Liver (tissue), 9 donors: ENCODE data around the gene DDX52. TPM values are rescaled to one million over a fixed set of nuclear protein-coding genes. Genes with fewer than 3 reads are reported as not detected.

ENCODE experiments used
- DNase-seq: peaks from one replicate; pipeline ENCODE4 v3.0.0-alpha.2; 2017; ENCODE audit warnings: low spot score
- H3K27ac ChIP-seq, 2 donors: one replicate each; pipeline ENCODE4 v1.7.0; 2013; ENCODE audit warnings: inconsistent platforms in 2 of 2, low read length in 2 of 2, control low read depth in 1 of 2, low read depth in 1 of 2, mild to moderate bottlenecking in 1 of 2
- H3K27me3 ChIP-seq, 4 donors: one replicate each; pipeline versions ENCODE4 v1.6.1 to v1.7.0; 2013; ENCODE audit warnings: low read length in 3 of 4, inconsistent platforms in 1 of 4, mild to moderate bottlenecking in 1 of 4, moderate library complexity in 1 of 4; ENCODE audit not compliant: control insufficient read depth in 4 of 4, insufficient read depth in 4 of 4
- H3K36me3 ChIP-seq, 4 donors: one replicate each; pipeline versions ENCODE4 v1.6.1 to v1.7.0; 2013; ENCODE audit warnings: low read length in 3 of 4, mild to moderate bottlenecking in 3 of 4, low read depth in 1 of 4, moderate library complexity in 1 of 4; ENCODE audit not compliant: control insufficient read depth in 4 of 4, insufficient read depth in 3 of 4
- H3K4me1 ChIP-seq, 4 donors: one replicate each; pipeline versions ENCODE4 v1.6.1 to v1.7.0; 2013; ENCODE audit warnings: low read length in 3 of 4, mild to moderate bottlenecking in 3 of 4, moderate library complexity in 1 of 4; ENCODE audit not compliant: control insufficient read depth in 4 of 4, insufficient read depth in 4 of 4
- H3K4me3 ChIP-seq, 3 donors: one replicate each; pipeline versions ENCODE4 v1.6.1 to v1.7.0; 2013; ENCODE audit warnings: low read length in 3 of 3, control low read depth in 1 of 3, low read depth in 1 of 3, mild to moderate bottlenecking in 1 of 3
- H3K9ac ChIP-seq, 2 donors: one replicate each; pipeline ENCODE4 v1.7.0; 2013; ENCODE audit warnings: low read length in 2 of 2, mild to moderate bottlenecking in 2 of 2, moderate library complexity in 2 of 2, control low read depth in 1 of 2, low read depth in 1 of 2
- H3K9me3 ChIP-seq, 4 donors: one replicate each; pipeline versions ENCODE4 v1.6.1 to v1.7.0; 2013; ENCODE audit warnings: low read length in 3 of 4; ENCODE audit not compliant: control insufficient read depth in 4 of 4
- ATF3 ChIP-seq: IDR thresholded peaks from 2 replicates; pipeline ENCODE4 v1.6.1; 2016; ENCODE audit warnings: antibody characterized with exemption
- CTCF ChIP-seq: fragments of 150-350 bp; IDR thresholded peaks from 2 replicates; pipeline ENCODE4 v1.5.1; 2017; ENCODE audit warnings: improper control_type of control experiment, low read depth, low read length; ENCODE audit not compliant: missing input control
- FOXA1 ChIP-seq: IDR thresholded peaks from 2 replicates; pipeline ENCODE4 v1.6.1; 2016; ENCODE audit warnings: antibody characterized with exemption
- FOXA2 ChIP-seq: IDR thresholded peaks from 2 replicates; pipeline ENCODE4 v1.6.1; 2016; ENCODE audit warnings: antibody characterized with exemption
- GABPA ChIP-seq, 2 donors: IDR thresholded peaks in 1 of 2; conservative IDR thresholded peaks in 1 of 2; 2 replicates each; pipeline ENCODE4 v1.6.1; 2016; ENCODE audit warnings: antibody characterized with exemption in 2 of 2, mild to moderate bottlenecking in 1 of 2, moderate library complexity in 1 of 2
- HNF4G ChIP-seq: IDR thresholded peaks from 2 replicates; pipeline ENCODE4 v1.6.1; 2016; ENCODE audit warnings: antibody characterized with exemption
- JUND ChIP-seq, 2 donors: IDR thresholded peaks; 2 replicates each; pipeline ENCODE4 v1.6.1; 2016; ENCODE audit warnings: antibody characterized with exemption in 2 of 2
- MAX ChIP-seq: IDR thresholded peaks from 2 replicates; pipeline ENCODE4 v1.6.1; 2016; ENCODE audit warnings: antibody characterized with exemption
- NR2F2 ChIP-seq: IDR thresholded peaks from 2 replicates; pipeline ENCODE4 v1.6.1; 2016; ENCODE audit warnings: antibody characterized with exemption
- RAD21 ChIP-seq, 2 donors: IDR thresholded peaks; 2 replicates each; pipeline ENCODE4 v1.6.1; 2016; ENCODE audit warnings: antibody characterized with exemption in 2 of 2, mild to moderate bottlenecking in 2 of 2
- REST ChIP-seq: IDR thresholded peaks from 2 replicates; pipeline ENCODE4 v1.6.1; 2016; ENCODE audit warnings: antibody characterized with exemption, mild to moderate bottlenecking
- RXRA ChIP-seq, 2 donors: IDR thresholded peaks; 2 replicates each; pipeline ENCODE4 v1.6.1; 2017 to 2018; ENCODE audit warnings: antibody characterized with exemption in 2 of 2, mild to moderate bottlenecking in 1 of 2
- TAF1 ChIP-seq: conservative IDR thresholded peaks from 2 replicates; pipeline ENCODE4 v1.6.1; 2016; ENCODE audit warnings: antibody characterized with exemption, mild to moderate bottlenecking
- YY1 ChIP-seq: IDR thresholded peaks from 2 replicates; pipeline ENCODE4 v1.6.1; 2016; ENCODE audit warnings: antibody characterized with exemption, mild to moderate bottlenecking
- ZBTB33 ChIP-seq: IDR thresholded peaks from 2 replicates; pipeline ENCODE4 v1.6.1; 2016; ENCODE audit warnings: antibody characterized with exemption
- WGBS: extraction: QIAGEN DNeasy Blood & Tissue Kit; methylation state at CpG from one replicate; pipeline ENCODE4 v1.1.7; 2013; 5-methylcytosine and 5-hydroxymethylcytosine counted together
- polyA plus RNA-seq, 2 donors: library from polyadenylated mRNA; stranded (reverse) in 1 of 2; unstranded in 1 of 2; fragments of 200-250 nt in 1 of 2; fragments of >200 nt in 1 of 2; fragmentation: Nextera tagmentation in 1 of 2; extraction: Ambion mirVana in 1 of 2; gene quantifications; one replicate each; pipeline versions ENCODE4 v1.2.1 to v1.2.3, GENCODE V29; 2013 to 2015
- total RNA-seq, 2 donors: library from RNA; depleted of rRNA; stranded (reverse); fragments of >200 nt; gene quantifications; one replicate each; pipeline ENCODE4 v1.2.3, GENCODE V29; 2014
- donor health status: healthy.
- donor health status: healthy.
- donor health status: healthy.
- donor health status: healthy.
- donor health status: healthy.

Gene DDX52
- total and polyA plus RNA-seq, 4 donors: 4.6 to 14.1 (median 11.6) TPM

GRCh38 chr17:37678036-37678435 lies 34.8 kb upstream of the DDX52 start:
- Histone ChIP-seq H3K27ac (no peak overlapping the region), H3K9me3 (no peaks in the 10 kb centered on the region), H3K4me3 (no peak overlapping the region), H3K27me3 (no peaks in the 10 kb centered on the region), H3K9ac (no peak overlapping the region), H3K4me1 (peaks cover 0 to 23% (median 11%) of the 10 kb centered on the region in 4 donors), H3K36me3 (no peaks in the 10 kb centered on the region)
- TF ChIP-seq TAF1 (no peak), MAX (no peak), HNF4G (no peak), FOXA1 (no peak), ATF3 (no peak), NR2F2 (no peak), RXRA (IDR thresholded peaks at IDR 0.05) (no peak)
- 84% methylated on average over 1 of the region's 1 CpG for WGBS
- DNase-seq: no peak

GRCh38 chr17:37677021-37677420 lies 33.8 kb upstream of the DDX52 start:
- WGBS: 85% methylated on average over 1 of the region's 1 CpG
- peak overlapping the region; percentile 71 to 96 for H3K27ac ChIP-seq
- no peaks in the 10 kb centered on the region for H3K36me3 ChIP-seq
- TF ChIP-seq FOXA1 (no peak), ZBTB33 (no peak), ATF3 (no peak), CTCF (no peak), FOXA2 (no peak), YY1 (no peak), MAX (no peak), REST (no peak), TAF1 (no peak), GABPA (IDR thresholded peaks at IDR 0.05 in 1 of 2, conservative IDR thresholded peaks at IDR 0.05 in 1 of 2) (no peak), JUND (IDR thresholded peaks at IDR 0.05) (no peak), RAD21 (IDR thresholded peaks at IDR 0.05) (no peak)
- DNase-seq: no peak
- H3K4me3 ChIP-seq: no peak overlapping the region
- peaks cover 0 to 23% (median 11%) of the 10 kb centered on the region in 4 donors for H3K4me1 ChIP-seq
- H3K9ac ChIP-seq: peak overlapping the region in 1 of 2 donors; percentile 5
- H3K9me3 ChIP-seq: no peaks in the 10 kb centered on the region
- H3K27me3 ChIP-seq: no peaks in the 10 kb centered on the region
